GM12891 (cell line): ENCODE results near the gene RFX3.

ENCODE experiments used
- POLR2A ChIP-seq: IDR thresholded peaks from 2 replicates; pipeline ENCODE4 v1.6.1; 2011; ENCODE audit warnings: low read depth, low read length, control low read depth
- POLR2AphosphoS5 ChIP-seq: IDR thresholded peaks from 2 replicates; pipeline ENCODE4 v1.6.1; 2011; ENCODE audit warnings: low read depth, low read length, control low read depth
- SPI1 ChIP-seq: IDR thresholded peaks from 2 replicates; pipeline ENCODE4 v1.6.1; 2011; ENCODE audit warnings: low read depth, low read length, control low read depth

GRCh38 chr9:3525096-3525835 is 535 bp downstream of the RFX3 start:
- TF ChIP-seq POLR2A: no peak
- no peak for TF ChIP-seq POLR2AphosphoS5
- no peak for TF ChIP-seq SPI1
